Activated T-cell treated with anti-CD3 and anti-CD28 coated beads, Interleukin-2, amount 50 U/mL, for 24 hours (primary cell): ENCODE measurements around the gene LRRIQ3.

ENCODE experiments used
- DNase-seq: peaks from one replicate; pipeline ENCODE4 v3.0.0-alpha.2; 2020
- H3K27ac Mint-ChIP-seq: 2 replicates; pipeline ENCODE4 v1.8.0; 2020; ENCODE audit warnings: mild to moderate bottlenecking, mixed read lengths
- H3K27me3 Mint-ChIP-seq: 2 replicates; pipeline ENCODE4 v1.8.0; 2020; ENCODE audit warnings: mixed read lengths
- H3K36me3 Mint-ChIP-seq: 2 replicates; pipeline ENCODE4 v1.8.0; 2020; ENCODE audit warnings: low read depth, mixed read lengths
- H3K4me1 Mint-ChIP-seq: 2 replicates; pipeline ENCODE4 v1.8.0; 2020; ENCODE audit warnings: low read depth, mixed read lengths
- H3K4me3 Mint-ChIP-seq: 2 replicates; pipeline ENCODE4 v1.8.0; 2020; ENCODE audit warnings: mild to moderate bottlenecking, moderate library complexity, mixed read lengths
- H3K9me3 Mint-ChIP-seq: 2 replicates; pipeline ENCODE4 v1.8.0; 2020; ENCODE audit warnings: mixed read lengths

LRRIQ3 gene, protein sequence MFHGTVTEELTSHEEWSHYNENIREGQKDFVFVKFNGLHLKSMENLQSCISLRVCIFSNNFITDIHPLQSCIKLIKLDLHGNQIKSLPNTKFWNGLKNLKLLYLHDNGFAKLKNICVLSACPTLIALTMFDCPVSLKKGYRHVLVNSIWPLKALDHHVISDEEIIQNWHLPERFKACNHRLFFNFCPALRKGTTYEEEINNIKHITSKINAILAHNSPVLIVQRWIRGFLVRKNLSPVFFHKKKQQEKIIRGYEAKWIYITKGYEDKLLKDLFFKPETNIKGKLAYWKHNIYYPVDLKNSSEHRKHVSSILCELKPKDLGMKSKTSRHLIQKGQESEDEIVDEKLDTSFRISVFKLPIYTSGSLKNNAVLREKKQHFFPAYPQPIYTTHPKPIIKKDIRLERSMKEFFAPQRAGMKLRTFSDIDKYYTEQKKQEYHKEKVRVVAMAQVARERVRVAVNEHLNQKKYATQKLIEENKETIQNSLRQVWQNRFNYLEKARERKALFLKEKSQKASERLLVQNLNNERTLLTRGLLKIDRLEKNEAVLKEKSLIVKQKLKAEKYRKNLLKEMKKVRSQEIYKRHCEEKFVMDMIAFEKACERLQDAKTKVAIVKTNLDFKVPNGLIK

GRCh38 chr1:74197657-74198552 lies at the start of gene LRRIQ3, which contains the start of gene FPGT:
TSS of gene LRRIQ3 (minus strand) at chr1:74198176. CDS start at chr1:74183684, 14,492 bp downstream.
TSS of gene FPGT (plus strand) at chr1:74198242. CDS start at chr1:74198279, 37 bp downstream.
- Mint-ChIP-seq H3K27me3 (no peaks in the 10 kb centered on the region), H3K4me3 (peak within 1 kb of the TSS; percentile 92), H3K27ac (peak within 1 kb of the TSS; percentile 95), H3K36me3 (peaks cover 28% of the 10 kb centered on the region), H3K4me1 (peaks cover 32% of the 10 kb centered on the region), H3K9me3 (no peaks in the 10 kb centered on the region)
- peak; percentile 97 for DNase-seq

GRCh38 chr1:74246315-74246714 lies 48.3 kb upstream of the LRRIQ3 start:
- Mint-ChIP-seq H3K4me1 (no peaks in the 10 kb centered on the region), H3K4me3 (no peak overlapping the region), H3K27me3 (no peaks in the 10 kb centered on the region), H3K27ac (no peak overlapping the region), H3K9me3 (no peaks in the 10 kb centered on the region), H3K36me3 (no peaks in the 10 kb centered on the region)
- DNase-seq, result no peak

DNA sequence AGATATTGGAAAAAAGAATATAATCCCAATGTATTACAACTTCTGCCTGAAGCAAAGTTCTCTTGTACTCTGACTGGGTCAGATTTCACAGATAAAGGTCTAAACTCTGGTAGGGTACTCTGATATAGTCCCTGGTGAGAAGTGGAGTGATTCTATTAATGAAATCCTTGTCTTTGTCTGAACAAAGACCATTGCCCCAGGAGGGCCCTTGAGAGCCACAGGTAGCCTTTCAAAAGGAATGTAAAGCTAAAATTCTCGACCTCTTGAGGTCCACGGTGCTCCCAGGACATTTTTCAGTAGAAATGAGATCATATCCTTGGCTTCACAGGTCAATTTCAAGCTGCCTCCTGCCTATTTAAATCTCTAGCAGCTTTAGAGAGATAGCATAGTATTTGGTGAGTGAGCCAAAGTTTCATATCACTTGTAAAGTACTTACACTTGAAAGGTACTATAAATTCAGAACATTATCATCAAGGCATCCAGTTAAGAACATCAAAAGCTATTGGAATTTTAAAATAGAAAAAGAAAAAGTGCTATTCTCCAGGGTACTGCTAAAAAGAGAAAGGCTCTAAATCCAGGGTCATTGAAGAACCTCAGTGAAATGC lies 47.3 kb upstream of the LRRIQ3 start:
- no peak overlapping the region for H3K4me3 Mint-ChIP-seq
- no peaks in the 10 kb centered on the region for H3K9me3 Mint-ChIP-seq
- no peak for DNase-seq
- no peaks in the 10 kb centered on the region for H3K36me3 Mint-ChIP-seq
- no peak overlapping the region for H3K27ac Mint-ChIP-seq
- H3K27me3 Mint-ChIP-seq, result no peaks in the 10 kb centered on the region
- no peaks in the 10 kb centered on the region for H3K4me1 Mint-ChIP-seq

- no peak for DNase-seq
- H3K4me3 Mint-ChIP-seq, result no peak overlapping the region
- no peak overlapping the region for H3K27ac Mint-ChIP-seq
- no peaks in the 10 kb centered on the region for H3K27me3 Mint-ChIP-seq
- H3K9me3 Mint-ChIP-seq, result no peaks in the 10 kb centered on the region
- no peaks in the 10 kb centered on the region for H3K4me1 Mint-ChIP-seq
- no peaks in the 10 kb centered on the region for H3K36me3 Mint-ChIP-seq
These were observed 39.8 kb upstream of the LRRIQ3 start for GRCh38 chr1:74237787-74238186.

- DNase-seq, result no peak
- Mint-ChIP-seq H3K36me3 (no peaks in the 10 kb centered on the region), H3K27ac (no peak overlapping the region), H3K27me3 (no peaks in the 10 kb centered on the region), H3K4me3 (no peak overlapping the region), H3K4me1 (no peaks in the 10 kb centered on the region), H3K9me3 (peaks cover 3% of the 10 kb centered on the region)
These were observed 39.1 kb upstream of the LRRIQ3 start for GRCh38 chr1:74237035-74237434.

DNA sequence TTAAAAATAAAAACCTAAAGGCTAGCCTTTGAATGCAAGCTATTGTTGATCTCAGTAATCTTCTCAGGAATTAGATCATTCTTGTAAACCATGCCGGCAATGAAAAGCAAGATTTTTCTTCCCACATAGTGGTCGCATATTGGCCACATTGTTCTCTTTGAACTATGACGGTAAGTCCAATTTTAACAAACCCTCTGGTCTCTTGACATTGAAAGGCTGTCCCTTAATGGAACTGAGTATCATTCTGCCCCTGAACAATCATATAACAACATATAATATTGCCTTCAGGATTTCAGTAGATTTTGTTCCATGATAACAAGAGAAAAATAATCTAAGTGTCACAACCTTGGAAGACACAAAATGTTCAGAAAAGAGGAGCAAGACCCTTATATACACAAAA lies 38.5 kb upstream of the LRRIQ3 start:
- Mint-ChIP-seq H3K36me3 (no peaks in the 10 kb centered on the region), H3K27me3 (no peaks in the 10 kb centered on the region)

DNA sequence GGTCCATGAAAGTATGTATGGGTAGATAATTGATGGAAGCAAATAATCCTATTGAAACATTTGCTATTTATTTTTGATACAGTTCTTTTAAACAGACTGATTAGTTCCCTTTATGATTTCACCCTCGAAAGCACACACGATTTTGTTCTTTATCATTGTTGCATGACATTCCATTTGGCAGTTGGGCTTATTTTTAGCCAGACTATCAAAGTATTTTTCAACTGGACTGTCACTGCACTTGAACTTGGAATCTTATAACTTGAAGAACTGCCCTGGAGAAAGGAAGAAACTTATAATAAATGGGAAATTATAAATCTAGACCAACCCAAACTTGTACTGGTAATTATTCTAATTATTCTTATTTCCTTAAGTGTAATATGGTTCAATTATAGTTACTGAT lies 37.2 kb upstream of the LRRIQ3 start, which contains the start of gene TNNI3K:
TSS of gene TNNI3K (plus strand) at position 235 of the 400 bp plus-strand sequence. CDS start at position 300, 65 bp downstream.
- no peaks in the 10 kb centered on the region for H3K4me1 Mint-ChIP-seq
- no peak for DNase-seq
- H3K27ac Mint-ChIP-seq, result no peak within 1 kb of the TSS
- H3K36me3 Mint-ChIP-seq, result no peaks in the 10 kb centered on the region
- H3K27me3 Mint-ChIP-seq, result no peaks in the 10 kb centered on the region
- peaks cover 6% of the 10 kb centered on the region for H3K9me3 Mint-ChIP-seq
- no peak within 1 kb of the TSS for H3K4me3 Mint-ChIP-seq

More for the DNA sequence above, 38.5 kb upstream of the LRRIQ3 start:
- no peak for DNase-seq
- Mint-ChIP-seq H3K4me1 (no peaks in the 10 kb centered on the region), H3K27ac (no peak overlapping the region), H3K9me3 (peaks cover 3% of the 10 kb centered on the region), H3K4me3 (no peak overlapping the region)

- Mint-ChIP-seq H3K27me3 (no peaks in the 10 kb centered on the region), H3K27ac (no peak overlapping the region), H3K9me3 (peaks cover 40% of the 10 kb centered on the region), H3K4me1 (no peaks in the 10 kb centered on the region), H3K4me3 (no peak overlapping the region), H3K36me3 (peaks cover 9% of the 10 kb centered on the region)
- DNase-seq, result no peak
These were observed 25.5 kb upstream of the LRRIQ3 start for GRCh38 chr1:74223453-74223852.

- Mint-ChIP-seq H3K27ac (no peak overlapping the region), H3K4me3 (no peak overlapping the region), H3K36me3 (peaks cover 9% of the 10 kb centered on the region), H3K4me1 (no peaks in the 10 kb centered on the region), H3K27me3 (no peaks in the 10 kb centered on the region), H3K9me3 (peaks cover 37% of the 10 kb centered on the region)
- DNase-seq, result no peak
These were observed 24.7 kb upstream of the LRRIQ3 start for GRCh38 chr1:74222701-74223100.

DNA sequence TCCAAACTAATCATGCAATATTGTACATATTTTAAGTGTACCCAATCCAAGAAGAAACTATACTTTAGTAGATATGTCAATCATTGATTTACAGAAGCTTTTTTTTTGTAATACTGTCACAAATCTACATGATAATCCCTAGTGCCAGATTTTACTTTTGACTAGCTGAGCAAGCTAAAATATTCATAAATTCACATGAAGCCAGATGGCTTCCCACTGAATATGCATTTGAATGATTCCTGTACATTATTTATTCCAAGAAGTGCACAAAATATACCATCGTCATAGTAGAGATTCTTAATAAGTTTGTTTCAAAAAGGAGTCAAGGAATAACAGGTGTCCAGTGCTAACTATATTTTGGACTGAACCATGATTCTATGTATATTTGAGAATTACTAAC lies 17.3 kb upstream of the LRRIQ3 start:
- H3K27ac Mint-ChIP-seq, result no peak overlapping the region
- DNase-seq, result no peak
- no peaks in the 10 kb centered on the region for H3K27me3 Mint-ChIP-seq
- H3K4me1 Mint-ChIP-seq, result peaks cover 2% of the 10 kb centered on the region
- H3K4me3 Mint-ChIP-seq, result no peak overlapping the region
- peaks cover 3% of the 10 kb centered on the region for H3K36me3 Mint-ChIP-seq
- peaks cover 2% of the 10 kb centered on the region for H3K9me3 Mint-ChIP-seq

DNA sequence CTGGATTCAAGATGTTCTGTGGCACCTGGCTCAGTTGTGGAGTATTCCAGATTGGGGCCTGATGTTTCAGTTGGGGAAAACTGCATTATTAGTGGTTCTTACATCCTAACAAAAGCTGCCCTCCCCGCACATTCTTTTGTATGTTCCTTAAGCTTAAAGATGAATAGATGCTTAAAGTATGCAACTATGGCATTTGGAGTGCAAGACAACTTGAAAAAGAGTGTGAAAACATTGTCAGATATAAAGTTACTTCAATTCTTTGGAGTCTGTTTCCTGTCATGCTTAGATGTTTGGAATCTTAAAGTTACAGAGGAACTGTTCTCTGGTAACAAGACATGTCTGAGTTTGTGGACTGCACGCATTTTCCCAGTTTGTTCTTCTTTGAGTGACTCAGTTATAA lies 7.3 kb upstream of the LRRIQ3 start:
- Mint-ChIP-seq H3K4me3 (no peak overlapping the region), H3K9me3 (no peaks in the 10 kb centered on the region), H3K4me1 (peaks cover 3% of the 10 kb centered on the region)

DNA sequence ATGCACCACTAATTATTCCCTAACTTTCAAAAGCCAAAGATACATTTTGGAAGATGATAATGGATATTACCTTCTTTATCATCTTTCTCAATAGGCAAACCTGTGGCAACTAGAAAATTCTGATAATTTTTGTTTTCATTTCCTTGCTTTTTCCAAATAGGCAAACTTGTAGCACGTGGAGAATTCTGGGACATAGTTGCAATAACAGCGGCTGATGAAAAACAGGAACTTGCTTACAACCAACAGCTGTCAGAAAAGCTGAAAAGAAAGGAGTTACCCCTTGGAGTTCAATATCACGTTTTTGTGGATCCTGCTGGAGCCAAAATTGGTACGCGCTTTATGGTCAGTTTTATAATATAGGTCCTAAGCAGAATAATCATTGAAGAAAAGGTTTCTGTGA lies 1.5 kb upstream of the LRRIQ3 start:
- Mint-ChIP-seq H3K4me3 (peak overlapping the region; percentile 92), H3K27me3 (no peaks in the 10 kb centered on the region), H3K9me3 (no peaks in the 10 kb centered on the region), H3K27ac (no peak overlapping the region), H3K4me1 (peaks cover 32% of the 10 kb centered on the region), H3K36me3 (peaks cover 35% of the 10 kb centered on the region)
- DNase-seq, result no peak

More for the DNA sequence above, 7.3 kb upstream of the LRRIQ3 start:
- Mint-ChIP-seq H3K27me3 (no peaks in the 10 kb centered on the region), H3K36me3 (peaks cover 65% of the 10 kb centered on the region), H3K27ac (no peak overlapping the region)
- DNase-seq, result no peak

DNA sequence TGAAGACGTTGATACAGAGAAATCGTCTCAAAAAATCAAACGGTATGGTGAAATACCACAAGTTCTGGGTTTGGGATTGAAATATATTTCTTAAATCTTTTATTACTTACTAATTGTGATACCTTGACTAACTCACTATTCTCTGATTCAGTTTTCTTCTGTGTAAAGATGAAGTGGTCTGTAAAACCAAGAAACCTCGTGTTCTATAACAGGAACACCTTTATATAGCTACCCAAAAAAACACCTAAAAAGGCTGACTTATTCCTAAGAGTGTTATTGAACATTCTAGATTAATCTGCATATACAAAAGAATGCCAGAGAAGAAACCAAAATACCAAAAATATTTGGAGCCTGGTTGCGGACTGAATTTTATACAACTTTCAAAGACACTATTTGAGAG lies 721 bp downstream of the LRRIQ3 start:
- H3K27me3 Mint-ChIP-seq, result no peaks in the 10 kb centered on the region
- H3K36me3 Mint-ChIP-seq, result peaks cover 28% of the 10 kb centered on the region
- no peaks in the 10 kb centered on the region for H3K9me3 Mint-ChIP-seq
- DNase-seq, result no peak
- H3K4me3 Mint-ChIP-seq, result peak overlapping the region; percentile 92
- H3K27ac Mint-ChIP-seq, result peak overlapping the region; percentile 95
- peaks cover 32% of the 10 kb centered on the region for H3K4me1 Mint-ChIP-seq

DNA sequence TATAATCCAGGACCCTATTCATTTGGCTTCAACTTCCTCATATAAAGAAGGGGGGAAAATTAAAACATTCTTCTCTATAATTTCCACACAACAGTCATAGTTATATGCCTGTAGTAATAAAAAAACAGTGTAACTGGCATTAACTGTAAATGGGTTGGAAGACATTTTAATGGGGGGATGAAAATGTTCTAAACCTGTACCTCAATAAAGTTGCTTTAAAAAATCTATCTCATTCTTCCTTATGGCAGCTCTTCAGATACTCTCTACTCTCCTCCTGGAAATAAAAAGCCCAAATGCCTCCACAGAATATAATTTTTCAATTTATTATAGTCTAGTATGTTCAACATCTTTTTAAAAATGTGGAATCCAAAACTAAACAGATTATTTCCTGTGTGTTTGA lies 2.6 kb downstream of the LRRIQ3 start:
- Mint-ChIP-seq H3K36me3 (peaks cover 13% of the 10 kb centered on the region), H3K9me3 (no peaks in the 10 kb centered on the region), H3K27ac (no peak overlapping the region), H3K27me3 (no peaks in the 10 kb centered on the region), H3K4me1 (peaks cover 31% of the 10 kb centered on the region), H3K4me3 (no peak overlapping the region)
- DNase-seq, result no peak
